Skeletal muscle cell (primary cell): ENCODE data around the gene FKBP3.
"Not testable (repeated sequence)": the region's sequence is repeated elsewhere in the genome, so short reads cannot be mapped to it uniquely, and the experiment has no call there.

ENCODE experiments used
- DNase-seq: peaks from one replicate; pipeline ENCODE4 v3.0.0-alpha.2; 2010; ENCODE audit warnings: low read depth
- H3K4me3 ChIP-seq: 2 replicates; pipeline ENCODE4 v1.5.1; 2011; ENCODE audit warnings: low read depth, mild to moderate bottlenecking, control low read depth, low read length, moderate library complexity

The FKBP3 gene

DNA sequence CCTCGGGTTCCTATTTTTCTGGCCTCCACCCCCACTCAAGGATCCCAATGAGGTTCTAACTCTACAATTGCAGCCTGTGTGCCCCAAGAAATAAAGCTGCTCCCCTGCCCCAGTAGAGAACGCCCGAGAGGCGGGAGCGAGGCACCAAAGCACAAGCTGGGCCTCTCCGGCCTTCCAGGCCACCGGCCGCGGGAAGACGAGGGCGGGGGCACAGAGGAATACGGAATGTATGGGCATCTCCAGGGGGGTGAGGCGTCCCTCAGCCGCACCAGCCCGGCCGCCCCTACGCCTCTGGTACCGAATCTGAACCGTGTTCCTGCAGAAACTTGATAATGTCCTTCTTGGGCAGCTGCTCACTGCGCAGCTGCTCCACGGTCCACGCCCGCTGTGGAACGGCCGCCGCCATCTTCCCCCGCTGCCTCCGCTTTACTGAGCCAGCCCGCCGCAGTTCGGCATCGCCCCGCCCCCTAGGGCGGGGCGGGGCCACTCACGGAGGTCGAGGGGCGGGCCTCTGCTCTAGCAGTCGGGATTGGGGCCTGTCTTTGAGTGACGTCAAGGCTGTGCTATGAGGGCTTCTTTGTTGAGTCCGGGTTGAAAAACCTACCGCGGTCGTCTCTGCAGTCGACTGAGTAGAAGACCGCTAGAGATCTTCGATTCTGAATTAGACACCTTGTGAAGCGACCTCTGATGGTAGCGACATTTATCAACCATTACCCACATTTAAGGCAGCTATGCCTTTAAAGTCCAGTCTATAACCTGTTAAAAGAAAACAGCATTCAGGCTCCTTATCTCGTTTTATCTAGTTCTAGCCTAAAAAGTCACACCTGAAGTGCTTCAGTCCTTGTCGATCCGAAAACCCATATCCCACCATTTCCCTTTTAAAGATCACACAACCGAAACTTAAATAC lies at the start of gene FKBP3:
Gene FKBP3 (minus strand): TSS at position 431 of the 908 bp plus-strand sequence. CDS start 25 bp downstream, at position 406.
- H3K4me3 ChIP-seq, result peak within 1 kb of the TSS; percentile 68
- DNase-seq, result peak; percentile 97

DNA sequence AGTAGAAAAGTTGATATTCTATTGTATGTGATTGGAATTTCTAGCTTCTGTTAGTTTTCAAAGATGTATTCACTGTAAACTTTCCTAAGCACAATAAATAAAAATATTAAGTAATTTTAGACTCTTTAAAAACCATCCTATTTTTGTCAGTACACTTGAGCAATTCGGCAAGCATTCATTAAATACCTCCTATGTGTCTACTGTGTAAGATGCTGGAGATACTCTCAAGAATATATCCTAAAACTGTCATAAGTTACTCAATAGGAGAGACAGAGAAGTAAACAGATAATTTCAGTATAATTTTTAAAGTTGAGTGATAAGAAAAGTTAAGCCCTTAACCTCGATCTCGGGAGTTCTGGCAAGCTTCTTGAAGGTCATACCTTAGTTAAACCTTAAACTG lies 47.5 kb upstream of the FKBP3 start:
- no peak overlapping the region for H3K4me3 ChIP-seq
- no peak for DNase-seq

GRCh38 chr14:45181329-45181728 lies 47.0 kb upstream of the FKBP3 start:
- no peak overlapping the region for H3K4me3 ChIP-seq
- DNase-seq, result no peak

- DNase-seq, result peak; percentile 66
- H3K4me3 ChIP-seq, result no peak overlapping the region
Measured at GRCh38 chr14:45177076-45177475, 42.8 kb upstream of the FKBP3 start.

DNA sequence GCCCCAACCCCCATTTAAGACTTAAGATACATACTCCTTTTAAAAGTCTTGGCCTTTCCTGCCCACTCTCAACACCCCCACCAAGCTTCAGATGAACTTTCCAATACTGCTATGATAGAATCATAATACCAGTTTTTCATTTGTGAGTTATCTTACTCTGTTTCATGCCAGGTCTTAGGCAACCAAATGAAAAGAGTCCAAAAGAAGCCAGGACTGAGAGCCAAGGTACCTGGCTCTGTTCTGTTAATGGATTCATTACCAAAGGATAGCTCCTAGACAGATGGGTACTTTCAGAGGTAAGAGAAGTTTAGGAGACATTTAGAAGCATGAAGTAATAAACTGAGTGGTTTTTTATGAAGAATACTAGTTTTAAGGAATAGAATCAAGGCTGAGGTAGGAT lies 35.6 kb upstream of the FKBP3 start:
- no peak for DNase-seq
- H3K4me3 ChIP-seq, result no peak overlapping the region

DNA sequence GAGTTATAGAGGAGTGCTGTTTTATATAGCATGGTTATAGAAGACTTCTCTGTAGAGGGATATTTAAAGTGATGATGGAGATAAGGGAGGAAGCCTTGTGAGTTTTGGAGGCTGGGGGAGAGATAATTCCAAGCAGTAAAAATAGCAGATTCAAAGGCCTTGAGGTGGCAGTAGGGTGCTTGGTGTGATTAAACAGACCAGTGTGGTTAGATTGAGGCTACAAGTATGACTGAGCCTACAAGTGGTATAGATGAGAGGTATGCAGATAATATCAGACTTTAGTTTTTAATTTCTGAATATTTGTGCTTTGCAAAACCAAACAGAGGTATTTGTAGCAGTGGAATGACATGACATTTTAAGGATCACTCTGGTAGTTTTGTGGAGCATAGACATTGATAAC lies 21.8 kb upstream of the FKBP3 start:
- DNase-seq, result no peak
- H3K4me3 ChIP-seq, result no peak overlapping the region

DNA sequence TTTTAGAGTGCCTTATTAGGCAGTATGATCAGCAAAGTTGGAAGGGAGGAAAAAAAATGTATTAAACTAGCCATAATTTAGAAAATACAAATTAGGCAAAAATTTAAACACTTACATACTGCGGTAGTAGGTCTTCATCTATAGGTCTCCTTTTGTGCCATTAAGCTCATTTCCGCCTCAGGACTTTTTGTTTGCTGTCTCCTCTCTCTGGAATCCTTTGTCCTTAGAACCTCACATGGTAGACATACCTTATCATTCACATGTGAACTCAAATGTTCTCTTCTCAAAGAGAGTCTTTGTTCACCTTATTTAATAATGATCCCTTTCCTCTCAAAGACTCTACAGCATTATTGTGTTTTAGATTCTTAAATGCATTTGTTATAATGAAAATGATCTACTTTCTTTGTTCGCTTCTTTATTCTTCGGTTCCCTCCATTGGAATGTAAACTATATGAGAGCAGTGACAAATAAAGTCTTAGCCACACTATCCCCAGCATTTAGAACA lies 16.2 kb upstream of the FKBP3 start:
- no peak overlapping the region for H3K4me3 ChIP-seq
- DNase-seq, result no peak

GRCh38 chr14:45149602-45150001 lies 15.3 kb upstream of the FKBP3 start:
- no peak for DNase-seq
- H3K4me3 ChIP-seq, result no peak overlapping the region

- no peak overlapping the region for H3K4me3 ChIP-seq
- DNase-seq, result no peak
Measured at GRCh38 chr14:45145214-45145613, 10.9 kb upstream of the FKBP3 start.

GRCh38 chr14:45144658-45145057 lies 10.4 kb upstream of the FKBP3 start:
- H3K4me3 ChIP-seq, result no peak overlapping the region
- no peak for DNase-seq

GRCh38 chr14:45142083-45142482 lies 7.8 kb upstream of the FKBP3 start:
- DNase-seq, H3K4me3 ChIP-seq: not testable (repeated sequence)

DNA sequence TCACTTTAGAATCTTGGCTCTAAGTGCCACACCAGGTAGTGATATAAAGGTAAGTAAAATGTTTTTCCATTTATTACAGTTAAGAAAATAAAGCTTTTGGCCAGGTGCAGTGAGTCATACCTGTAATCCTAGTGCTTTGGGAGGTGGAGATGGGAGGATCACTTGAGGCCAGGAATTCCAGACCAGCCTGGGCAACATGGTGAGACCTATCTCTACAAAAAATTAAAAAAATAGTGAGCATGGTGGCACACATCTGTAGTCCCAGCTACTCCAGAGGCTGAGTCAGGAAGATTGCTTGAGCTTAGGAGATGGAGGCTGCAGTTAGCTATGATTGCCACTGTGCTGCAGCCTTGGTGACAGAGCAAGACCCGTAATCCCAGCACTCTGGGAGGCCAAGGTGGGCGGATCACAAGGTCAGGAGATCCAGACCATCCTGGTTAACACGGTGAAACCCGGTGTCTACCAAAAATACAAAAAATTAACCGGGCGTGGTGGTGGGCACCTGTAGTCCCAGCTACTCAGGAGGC lies 6.4 kb upstream of the FKBP3 start:
- H3K4me3 ChIP-seq, result no peak overlapping the region
- no peak for DNase-seq

- DNase-seq, result no peak
- peak overlapping the region; percentile 68 for H3K4me3 ChIP-seq
Measured at GRCh38 chr14:45136399-45136798, 2.1 kb upstream of the FKBP3 start.

DNA sequence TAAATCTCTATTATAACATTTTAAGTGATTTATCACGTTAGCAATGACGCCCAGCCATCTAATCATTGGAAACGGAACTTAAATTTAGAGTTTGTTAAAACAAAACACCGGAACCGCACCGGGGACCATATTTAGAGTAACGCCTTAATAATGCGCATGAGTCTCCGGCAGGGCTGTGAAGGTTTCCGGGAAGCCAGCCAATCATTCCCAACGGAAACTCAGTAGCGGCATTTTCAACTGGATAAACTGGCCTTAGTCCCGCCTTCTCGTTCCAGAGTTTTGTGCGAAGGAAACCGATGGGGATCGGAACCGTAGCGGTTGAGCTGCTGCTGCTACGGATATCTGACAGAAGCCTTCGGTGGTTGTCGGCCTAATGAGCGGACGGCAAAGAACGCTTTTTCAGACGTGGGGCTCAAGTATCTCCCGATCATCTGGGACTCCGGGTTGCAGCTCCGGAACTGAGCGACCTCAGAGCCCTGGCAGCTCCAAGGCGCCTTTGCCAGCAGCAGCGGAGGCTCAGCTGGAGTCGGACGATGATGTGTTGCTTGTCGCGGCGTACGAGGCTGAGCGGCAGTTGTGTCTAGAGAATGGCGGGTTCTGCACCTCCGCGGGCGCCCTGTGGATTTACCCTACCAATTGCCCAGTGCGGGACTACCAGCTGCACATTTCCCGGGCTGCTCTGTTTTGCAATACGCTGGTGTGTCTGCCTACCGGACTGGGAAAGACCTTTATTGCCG lies 1.5 kb upstream of the FKBP3 start, which contains the start of gene FANCM:
Gene FANCM (plus strand): TSS at position 272 of the 737 bp plus-strand sequence. CDS start 102 bp downstream, at position 374.
- DNase-seq, result peak; percentile 92

DNA sequence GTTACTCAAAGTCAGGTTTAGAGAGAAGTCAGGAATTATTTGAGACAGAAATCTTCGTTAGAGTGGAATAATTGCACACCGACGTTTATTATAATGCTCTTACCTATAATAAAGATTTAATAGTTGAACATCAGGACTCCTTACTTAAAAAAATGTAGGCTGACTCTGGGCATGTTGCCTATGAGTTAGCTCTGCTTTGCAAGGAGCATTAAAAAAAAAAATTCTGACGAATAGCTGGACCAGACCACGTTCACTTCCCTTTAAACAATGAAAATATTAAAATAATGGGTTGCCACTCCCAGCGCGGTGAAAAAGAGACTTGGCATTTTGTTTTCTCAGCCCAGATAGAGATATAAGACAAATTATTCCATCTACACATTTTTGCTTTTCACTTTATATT lies 875 bp upstream of the FKBP3 start:
- H3K4me3 ChIP-seq, result peak overlapping the region; percentile 68
- no peak for DNase-seq

More for the DNA sequence above, 1.5 kb upstream of the FKBP3 start, which contains the start of gene FANCM:
- peak within 1 kb of the TSS; percentile 68 for H3K4me3 ChIP-seq

- peak overlapping the region; percentile 68 for H3K4me3 ChIP-seq
- no peak for DNase-seq
Measured at GRCh38 chr14:45133683-45134050, 614 bp downstream of the FKBP3 start.

- no peak overlapping the region for H3K4me3 ChIP-seq
- DNase-seq, result no peak
Measured at GRCh38 chr14:45128963-45129629, 5.2 kb downstream of the FKBP3 start.

GRCh38 chr14:45125754-45126153 lies 8.5 kb downstream of the FKBP3 start:
- no peak overlapping the region for H3K4me3 ChIP-seq
- DNase-seq, result no peak

- no peak overlapping the region for H3K4me3 ChIP-seq
- DNase-seq, result no peak
Measured at GRCh38 chr14:45123271-45123670, 11.0 kb downstream of the FKBP3 start.
